ENCODE measurements around the gene CHST5. TPM values are rescaled to one million over a fixed set of nuclear protein-coding genes. Genes with fewer than 3 reads are reported as not detected.
A peak's percentile ranks its signal among the peaks of the same experiment; 100 is the strongest.

Gene CHST5
- total and polyA plus RNA-seq, 9 of the 15 experiments (the other 6 are each of a cell fraction or from before 2014, with no cell fraction given): 0.06 to 0.21 (median 0.14) TPM; not detected in 5

GRCh38 chr16:75578212-75578611 lies 42.3 kb upstream of the CHST5 start (continued):
- TF ChIP-seq RFX7 (CRISPR knock-in tag; IDR thresholded peaks at IDR 0.05) (no peak), JUND (IDR thresholded peaks at IDR 0.05; ENCODE audit: borderline replicate concordance, low read depth, low read length) (0 out of 2 replicates have a peak, but pooled peaks have one; percentile 6), JUND (tag; IDR thresholded peaks at IDR 0.05; ENCODE audit: borderline replicate concordance, low read depth, low read length) (no peak), MEIS2 (IDR thresholded peaks at IDR 0.05; ENCODE audit: partially characterized antibody) (no peak), ZNF318 (IDR thresholded peaks at IDR 0.05; ENCODE audit: borderline replicate concordance in 1 of 2, low read depth in 1 of 2) (no peak), BHLHE40 (IDR thresholded peaks at IDR 0.05; ENCODE audit: low read length) (peak; percentile 23; the same call in 1 of the 2 replicates), TARDBP (IDR thresholded peaks at IDR 0.05) (no peak), CXXC5 (CRISPR knock-in tag; IDR thresholded peaks at IDR 0.05) (peak; percentile 62), ETV1 (tag; conservative IDR thresholded peaks at IDR 0.05; ENCODE audit: low read depth) (no peak), RFX5 (IDR thresholded peaks at IDR 0.05; ENCODE audit: low read depth, low read length) (no peak), ZNF274 (IDR thresholded peaks at IDR 0.05; ENCODE audit: borderline replicate concordance, low read depth, low read length) (no peak), ZBTB12 (CRISPR knock-in tag; IDR thresholded peaks at IDR 0.05) (no peak), EGR1 (conservative IDR thresholded peaks at IDR 0.05) (no peak), MAZ (CRISPR knock-in tag; conservative IDR thresholded peaks at IDR 0.05 in 1 of 2, IDR thresholded peaks at IDR 0.05 in 1 of 2) (no peak), EWSR1 (IDR thresholded peaks at IDR 0.05; ENCODE audit: borderline replicate concordance, low read depth, partially characterized antibody) (no peak), NFE2L1 (tag; IDR thresholded peaks at IDR 0.05; ENCODE audit: borderline replicate concordance, low read depth) (no peak), SMAD3 (CRISPR knock-in tag; conservative IDR thresholded peaks at IDR 0.05) (no peak), PCBP2 (IDR thresholded peaks at IDR 0.05; ENCODE audit: low read depth, low read length, poor library complexity, severe bottlenecking) (no peak), CBFB (CRISPR knock-in tag; IDR thresholded peaks at IDR 0.05) (no peak), KAT8 (IDR thresholded peaks at IDR 0.05; ENCODE audit: low read depth) (no peak)

Measured in K562 (cell line).